HEK293T (cell line): ENCODE results near the gene CCNK.

ENCODE experiments used
- CTCF ChIA-PET: fragments of 350-600 bp; formaldehyde crosslinking; extraction: SDS; loops from one replicate; lab custom pipeline; 2021; ENCODE audit warnings: antibody characterized with exemption, inconsistent platforms; lab: Yijun Ruan, JAX
- POLR2A ChIA-PET: fragments of 350-600 bp; formaldehyde crosslinking; extraction: SDS; loops from one replicate; lab custom pipeline; 2020; ENCODE audit warnings: antibody characterized with exemption, inconsistent platforms; lab: Yijun Ruan, JAX
- DNase-seq: peaks from one replicate; pipeline ENCODE4 v3.0.0; 2012; ENCODE audit warnings: mixed read lengths; ENCODE audit errors: extremely low spot score
- ARNT ChIP-seq: fragments of 450-650 bp; IDR thresholded peaks from 2 replicates; pipeline ENCODE4 v1.6.1; 2017; ENCODE audit warnings: mild to moderate bottlenecking
- BHLHE40 ChIP-seq: fragments of 450-650 bp; IDR thresholded peaks from 2 replicates; pipeline ENCODE4 v1.6.1; 2016; ENCODE audit warnings: mild to moderate bottlenecking, moderate library complexity, borderline replicate concordance
- CTBP1 ChIP-seq: fragments of 450-650 bp; IDR thresholded peaks from 2 replicates; pipeline ENCODE4 v1.6.1; 2016; ENCODE audit warnings: borderline replicate concordance
- ELF4 ChIP-seq: fragments of 450-650 bp; IDR thresholded peaks from 2 replicates; pipeline ENCODE4 v1.6.1; 2017; ENCODE audit warnings: antibody characterized with exemption
- FOXA1 ChIP-seq: fragments of 450-650 bp; IDR thresholded peaks from 2 replicates; pipeline ENCODE4 v1.6.1; 2016; ENCODE audit warnings: mild to moderate bottlenecking
- FOXK2 ChIP-seq: fragments of 450-650 bp; IDR thresholded peaks from 2 replicates; pipeline ENCODE4 v1.6.1; 2016; ENCODE audit warnings: mild to moderate bottlenecking
- FOXM1 ChIP-seq: fragments of 450-650 bp; IDR thresholded peaks from 2 replicates; pipeline ENCODE4 v1.6.1; 2017; ENCODE audit warnings: mild to moderate bottlenecking, borderline replicate concordance
- HDGF ChIP-seq: fragments of 450-650 bp; IDR thresholded peaks from 2 replicates; pipeline ENCODE4 v1.6.1; 2017; ENCODE audit warnings: antibody characterized with exemption, borderline replicate concordance
- L3MBTL2 ChIP-seq: fragments of 450-650 bp; conservative IDR thresholded peaks from 2 replicates; pipeline ENCODE4 v1.6.1; 2016; ENCODE audit warnings: mild to moderate bottlenecking
- LEF1 ChIP-seq: fragments of 450-650 bp; IDR thresholded peaks from 2 replicates; pipeline ENCODE4 v1.6.1; 2017; ENCODE audit warnings: mild to moderate bottlenecking, borderline replicate concordance
- NFRKB ChIP-seq: fragments of 450-650 bp; IDR thresholded peaks from 2 replicates; pipeline ENCODE4 v1.6.1; 2016; ENCODE audit warnings: mild to moderate bottlenecking, moderate library complexity
- SP1 ChIP-seq: fragments of 450-650 bp; IDR thresholded peaks from 2 replicates; pipeline ENCODE4 v1.6.1; 2017
- SUZ12 ChIP-seq: fragments of 450-650 bp; IDR thresholded peaks from 2 replicates; pipeline ENCODE4 v1.6.1; 2016; ENCODE audit warnings: mild to moderate bottlenecking
- TARDBP ChIP-seq: fragments of 450-650 bp; IDR thresholded peaks from 2 replicates; pipeline ENCODE4 v1.6.1; 2016
- ZNF384 ChIP-seq: fragments of 450-650 bp; IDR thresholded peaks from 2 replicates; pipeline ENCODE4 v1.6.1; 2016
- TF ChIP-seq, protein P1 (sequence below): fragments of 450-650 bp; IDR thresholded peaks from 2 replicates; pipeline ENCODE4 v1.6.1; 2016

Gene CCNK

DNA sequence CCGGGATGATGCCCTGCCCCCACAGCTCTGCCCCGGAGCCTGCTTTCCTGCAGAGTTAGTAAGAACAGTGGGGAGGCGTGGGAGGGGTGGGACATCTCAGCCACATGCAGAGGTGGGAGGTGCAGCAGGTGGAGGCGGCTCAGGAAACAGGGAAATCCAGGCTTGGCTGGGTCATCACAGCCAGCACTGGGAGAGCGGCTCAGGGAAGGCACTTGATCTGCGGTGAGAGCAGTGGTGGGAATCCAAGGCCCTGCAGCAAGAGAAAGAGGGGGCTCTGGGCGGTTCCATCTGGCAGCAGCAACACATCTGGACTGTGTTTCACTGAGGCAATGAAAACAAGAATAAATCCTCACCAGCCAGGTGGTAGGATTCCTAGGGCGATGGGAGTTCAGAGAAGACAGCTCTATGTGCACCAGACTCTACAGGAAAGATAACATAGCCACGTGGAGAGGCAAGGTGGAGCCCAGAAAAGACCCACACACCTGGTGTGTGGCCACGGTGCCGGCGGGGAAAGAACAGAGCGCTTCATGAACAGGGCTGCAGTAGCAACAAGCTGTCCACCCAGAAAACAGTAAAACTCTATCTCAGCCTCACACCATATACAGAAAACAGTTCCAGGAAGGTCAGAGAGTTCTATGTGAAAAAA, 65.1 kb downstream of the CCNK start:
- ChIA-PET CTCF (interaction anchor here (0.7 to 1.0 kb wide), 2 partner anchors 12 to 29 kb away, joined by 3 to 7 read pairs; no protein-coding TSS in a partner anchor), POLR2A (interaction anchor here (0.9 kb wide), 1 partner anchor 19 kb away, joined by 3 read pairs; no protein-coding TSS in a partner anchor)
- DNase-seq: no peak
- TF ChIP-seq SUZ12 (no peak), CTBP1 (no peak), L3MBTL2 (no peak), LEF1 (no peak), FOXM1 (no peak), HDGF (no peak), SP1 (no peak), FOXK2 (no peak), ZNF384 (no peak), TARDBP (no peak), BHLHE40 (no peak), FOXA1 (no peak), NFRKB (no peak), ARNT (no peak), ELF4 (no peak)
- TF ChIP-seq, protein P1, sequence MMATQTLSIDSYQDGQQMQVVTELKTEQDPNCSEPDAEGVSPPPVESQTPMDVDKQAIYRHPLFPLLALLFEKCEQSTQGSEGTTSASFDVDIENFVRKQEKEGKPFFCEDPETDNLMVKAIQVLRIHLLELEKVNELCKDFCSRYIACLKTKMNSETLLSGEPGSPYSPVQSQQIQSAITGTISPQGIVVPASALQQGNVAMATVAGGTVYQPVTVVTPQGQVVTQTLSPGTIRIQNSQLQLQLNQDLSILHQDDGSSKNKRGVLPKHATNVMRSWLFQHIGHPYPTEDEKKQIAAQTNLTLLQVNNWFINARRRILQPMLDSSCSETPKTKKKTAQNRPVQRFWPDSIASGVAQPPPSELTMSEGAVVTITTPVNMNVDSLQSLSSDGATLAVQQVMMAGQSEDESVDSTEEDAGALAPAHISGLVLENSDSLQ: no peak

DNA sequence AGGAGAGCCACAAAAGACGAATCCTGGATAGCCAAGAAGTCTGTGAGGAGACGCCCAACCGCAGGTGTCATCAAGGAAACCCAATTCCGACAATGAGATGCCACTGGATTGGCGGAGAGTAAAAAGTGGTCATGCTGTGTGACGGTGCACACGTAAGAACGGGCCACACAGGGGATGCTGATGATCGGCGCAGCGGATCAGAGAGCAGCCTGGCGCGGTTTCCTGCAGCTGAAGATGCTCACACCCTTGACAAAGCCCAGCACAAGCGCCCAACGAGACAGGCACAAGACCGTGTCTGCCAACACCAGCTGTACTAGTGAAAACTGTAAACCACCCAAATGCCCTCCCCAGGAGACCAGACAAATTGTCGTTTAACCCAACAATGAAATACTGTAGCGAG, 67.0 kb downstream of the CCNK start:
- POLR2A ChIA-PET: no interaction called here
- CTCF ChIA-PET: interaction anchor here (1.4 kb wide), 1 partner anchor 10 kb away, joined by 3 read pairs; no protein-coding TSS in a partner anchor
- no peak for DNase-seq
- TF ChIP-seq FOXM1 (no peak), SUZ12 (no peak), NFRKB (no peak), CTBP1 (no peak), ZNF384 (no peak), SP1 (no peak), ELF4 (no peak), HDGF (no peak)

DNA sequence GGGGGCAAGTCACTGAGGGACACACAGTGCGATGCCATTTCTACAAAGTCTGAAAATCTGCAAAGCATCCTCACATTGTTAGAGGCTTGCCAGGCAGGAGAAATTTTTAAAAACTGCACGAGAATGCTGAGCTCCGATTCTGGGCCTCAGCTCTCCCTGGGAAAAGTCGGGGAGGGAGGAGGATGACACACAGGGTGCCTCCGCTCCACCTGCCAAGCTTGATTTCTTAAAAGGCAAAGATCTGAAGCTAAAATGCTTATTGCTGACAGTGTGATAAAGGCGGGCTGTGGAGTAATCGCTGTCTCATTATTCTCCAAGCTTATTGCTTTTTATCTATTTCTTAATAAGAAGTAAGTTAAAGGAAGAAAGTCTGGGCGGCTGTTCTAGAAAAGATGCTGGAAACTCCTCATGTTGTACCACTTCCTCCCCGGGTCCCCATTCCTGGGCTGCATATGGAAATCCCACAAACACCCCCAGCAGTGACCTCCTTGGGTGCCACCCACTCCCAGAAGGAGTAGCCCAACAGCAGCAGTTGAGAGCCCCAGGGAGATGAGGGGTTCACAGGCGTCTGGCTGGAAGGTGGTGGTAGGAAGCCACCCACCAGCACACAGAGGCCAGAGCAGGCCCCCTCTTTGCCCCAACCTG, 67.8 kb downstream of the CCNK start:
- POLR2A ChIA-PET: no interaction called here
- CTCF ChIA-PET: interaction anchor here (1.1 to 1.4 kb wide), 2 partner anchors 11 to 25 kb away, joined by 3 read pairs; no protein-coding TSS in a partner anchor
- no peak for TF ChIP-seq ELF4
- TF ChIP-seq FOXA1: no peak
- TF ChIP-seq, protein P1: no peak
- TF ChIP-seq FOXM1: no peak
- no peak for TF ChIP-seq BHLHE40
- TF ChIP-seq SUZ12: no peak
- no peak for DNase-seq

DNA sequence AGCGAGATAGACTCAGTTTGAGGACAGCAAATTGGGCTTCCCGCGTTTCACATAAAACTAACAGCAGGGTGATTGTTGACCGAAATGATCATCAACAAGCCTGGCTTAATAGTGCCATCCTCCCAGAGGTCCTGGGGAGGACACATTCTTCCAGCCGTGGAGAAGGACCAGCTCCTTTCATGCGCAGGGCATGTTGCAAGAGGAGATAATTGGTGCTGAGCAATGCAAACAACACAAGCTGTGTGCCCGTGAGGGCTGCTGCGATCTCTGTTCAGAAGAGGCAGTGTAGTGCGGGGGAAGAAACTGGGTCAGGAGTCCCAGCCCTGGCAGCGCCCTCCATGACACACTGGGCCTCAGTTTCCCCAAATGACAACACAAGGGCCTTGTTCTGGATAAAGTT, 68.5 kb downstream of the CCNK start:
- POLR2A ChIA-PET: no interaction called here
- CTCF ChIA-PET: interaction anchor here (1.1 to 1.4 kb wide), 2 partner anchors 11 to 24 kb away, joined by 3 read pairs; no protein-coding TSS in a partner anchor
- DNase-seq: no peak
- TF ChIP-seq FOXK2: no peak

DNA sequence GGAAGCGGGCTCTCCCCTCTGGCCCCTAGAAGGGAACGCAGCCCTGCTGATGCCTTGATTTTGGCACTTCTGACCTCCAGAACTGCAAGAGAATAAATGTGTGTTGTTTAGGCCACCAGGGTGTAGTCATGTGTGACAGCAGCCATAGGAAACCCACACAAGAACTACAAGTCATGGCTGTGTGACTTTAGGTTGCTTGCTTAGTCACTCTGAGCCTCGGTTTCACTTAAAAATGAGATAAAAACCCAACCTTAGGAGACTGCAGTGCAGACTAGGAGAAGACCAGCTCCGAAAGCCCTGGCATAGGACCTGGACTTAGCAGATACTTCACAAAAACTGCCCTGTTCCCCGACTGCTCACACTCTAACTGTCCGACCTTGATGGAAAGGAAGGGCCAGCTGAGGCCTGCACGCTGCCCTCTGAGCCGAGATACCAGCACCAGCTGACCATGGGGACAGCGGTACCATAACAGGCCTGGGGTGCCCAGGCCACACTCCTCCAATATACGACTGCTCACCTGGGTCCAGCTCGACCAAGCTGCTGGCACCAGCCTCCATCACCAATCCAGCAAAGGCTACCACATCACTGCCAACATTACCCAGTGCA, 69.3 kb downstream of the CCNK start:
- CTCF ChIA-PET: interaction anchor here (1.1 kb wide), 1 partner anchor 24 kb away, joined by 3 read pairs; no protein-coding TSS in a partner anchor
- TF ChIP-seq TARDBP (no peak), ELF4 (no peak), LEF1 (no peak), FOXK2 (no peak), BHLHE40 (no peak), ARNT (no peak), SP1 (no peak), FOXM1 (no peak), CTBP1 (no peak), L3MBTL2 (no peak), ZNF384 (no peak), SUZ12 (no peak), HDGF (no peak), NFRKB (no peak), FOXA1 (no peak)
- TF ChIP-seq, protein P1: no peak
- no peak for DNase-seq
- POLR2A ChIA-PET: no interaction called here
